UCSD-AML1 (cell line): Measurements from ENCODE around the gene MSL3B.

Source experiments
- DNase-seq: peaks from one replicate; lab custom pipeline; 2025; ENCODE audit not compliant: unreplicated experiment; lab: John Stamatoyannopoulos, UW

MSL3B gene

DNA sequence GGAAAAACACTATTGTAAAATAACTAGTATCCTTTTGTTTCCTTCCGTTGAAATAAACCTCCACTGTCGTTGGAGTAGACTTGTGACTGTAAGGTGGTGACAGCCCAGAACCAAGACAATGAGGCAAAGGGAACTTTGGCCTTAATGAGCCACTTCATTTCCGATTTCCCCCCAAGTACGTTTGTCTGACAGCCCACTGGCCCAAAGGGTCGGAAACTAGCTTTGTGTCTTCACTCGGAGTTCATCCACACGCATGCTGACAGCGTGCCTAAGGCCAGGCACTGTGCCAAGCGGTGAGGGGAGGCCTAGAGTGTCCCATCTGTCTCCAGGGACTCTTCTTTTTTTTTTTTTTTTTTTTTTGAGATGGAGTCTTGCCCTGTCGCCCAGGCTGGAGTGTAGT lies 34.8 kb downstream of the MSL3B start:
- DNase-seq, result no peak

DNA sequence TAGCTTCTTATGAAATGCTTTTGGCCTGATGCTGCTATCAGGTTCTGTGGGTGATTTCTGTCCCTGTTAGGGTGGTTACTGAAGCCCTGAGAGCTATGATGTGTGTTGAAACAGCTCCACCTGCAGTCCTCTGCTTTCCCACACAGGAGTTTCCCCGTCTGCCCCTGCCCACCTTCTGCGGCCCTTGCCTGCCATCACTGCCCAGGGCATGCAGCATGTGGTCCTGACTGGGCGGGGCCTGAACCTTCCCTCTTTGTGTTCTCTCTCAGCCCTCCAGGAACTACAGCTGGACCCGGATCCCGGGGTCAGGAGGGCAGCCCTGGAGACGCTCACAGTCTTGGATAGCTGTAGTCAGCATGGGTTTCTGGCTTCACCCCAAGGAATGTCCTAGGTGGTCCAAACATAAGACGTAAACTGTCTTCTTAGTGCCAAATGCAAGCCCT lies 35.3 kb downstream of the MSL3B start:
- no peak for DNase-seq

DNA sequence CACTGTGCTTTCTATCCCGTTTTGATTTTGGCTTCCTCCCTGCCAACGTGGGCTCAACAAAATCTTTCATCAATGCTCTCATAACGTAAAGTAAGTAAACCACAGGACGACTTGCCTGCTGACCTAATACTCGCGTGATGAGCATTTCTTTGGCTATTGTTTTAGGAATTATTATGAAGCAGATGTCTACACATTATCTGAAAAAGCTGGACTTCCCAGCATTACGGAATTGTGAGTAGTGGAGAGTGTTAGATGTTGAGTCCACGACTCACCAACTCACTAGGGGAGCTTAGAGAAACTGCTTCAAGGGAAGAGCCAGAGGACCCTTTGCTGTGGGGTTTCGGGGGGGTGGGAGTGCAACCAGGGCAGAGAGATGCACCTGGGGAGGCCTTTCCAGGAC lies 35.8 kb downstream of the MSL3B start:
- no peak for DNase-seq

DNA sequence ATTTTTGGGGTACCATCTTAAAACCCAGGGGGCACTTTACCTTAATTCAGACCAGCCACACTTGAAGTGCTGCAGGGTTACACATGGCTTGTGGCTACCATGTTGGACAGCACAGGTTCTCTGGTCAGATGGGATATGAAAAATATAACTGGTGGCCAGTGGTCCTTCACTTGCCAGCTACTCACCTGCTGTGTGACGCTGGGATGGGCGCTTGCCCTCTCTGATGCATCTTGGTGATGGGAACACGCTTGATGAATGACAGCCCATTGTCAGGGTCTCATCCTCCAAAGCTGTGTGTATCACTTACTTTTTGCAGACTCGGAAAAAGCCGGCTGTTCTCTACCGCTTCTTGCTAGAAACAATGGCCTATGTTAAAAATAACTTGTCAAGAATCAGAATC lies 36.3 kb downstream of the MSL3B start:
- DNase-seq, result no peak

DNA sequence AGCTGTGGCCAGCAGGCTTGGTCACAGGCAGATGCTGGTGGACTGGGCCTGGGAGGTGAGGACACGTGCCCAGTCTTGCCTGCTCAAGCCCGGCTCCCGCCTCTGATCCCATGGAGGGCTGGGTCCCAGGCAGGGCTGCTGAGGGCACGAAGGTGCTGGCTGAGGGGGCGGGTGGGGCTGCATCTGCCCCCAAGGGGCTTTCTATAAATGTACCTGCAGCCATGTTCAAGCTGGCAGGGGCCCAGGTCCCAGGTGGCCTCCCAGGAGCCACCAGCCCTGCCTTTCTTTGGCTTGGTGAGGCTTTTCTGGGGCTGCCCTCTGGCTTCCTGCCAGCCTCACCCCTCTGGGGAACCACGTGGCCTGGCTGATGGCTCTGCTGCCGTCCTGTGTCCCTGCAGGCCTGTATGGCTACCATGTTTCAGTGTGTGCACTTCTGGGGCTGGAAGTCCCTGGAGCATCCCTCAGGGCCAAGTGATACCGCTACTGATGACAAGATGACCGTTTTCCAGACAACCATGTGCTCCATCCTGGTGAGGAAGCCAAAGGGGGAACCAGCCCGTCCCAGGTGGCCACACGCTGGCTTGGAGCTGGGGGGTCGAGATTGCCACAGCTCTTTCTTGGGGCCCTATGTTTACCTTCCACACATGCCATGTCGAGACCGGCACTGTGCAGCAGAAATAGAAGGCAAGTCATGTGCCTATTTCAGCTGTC lies 37.0 kb downstream of the MSL3B start:
- no peak for DNase-seq

DNA sequence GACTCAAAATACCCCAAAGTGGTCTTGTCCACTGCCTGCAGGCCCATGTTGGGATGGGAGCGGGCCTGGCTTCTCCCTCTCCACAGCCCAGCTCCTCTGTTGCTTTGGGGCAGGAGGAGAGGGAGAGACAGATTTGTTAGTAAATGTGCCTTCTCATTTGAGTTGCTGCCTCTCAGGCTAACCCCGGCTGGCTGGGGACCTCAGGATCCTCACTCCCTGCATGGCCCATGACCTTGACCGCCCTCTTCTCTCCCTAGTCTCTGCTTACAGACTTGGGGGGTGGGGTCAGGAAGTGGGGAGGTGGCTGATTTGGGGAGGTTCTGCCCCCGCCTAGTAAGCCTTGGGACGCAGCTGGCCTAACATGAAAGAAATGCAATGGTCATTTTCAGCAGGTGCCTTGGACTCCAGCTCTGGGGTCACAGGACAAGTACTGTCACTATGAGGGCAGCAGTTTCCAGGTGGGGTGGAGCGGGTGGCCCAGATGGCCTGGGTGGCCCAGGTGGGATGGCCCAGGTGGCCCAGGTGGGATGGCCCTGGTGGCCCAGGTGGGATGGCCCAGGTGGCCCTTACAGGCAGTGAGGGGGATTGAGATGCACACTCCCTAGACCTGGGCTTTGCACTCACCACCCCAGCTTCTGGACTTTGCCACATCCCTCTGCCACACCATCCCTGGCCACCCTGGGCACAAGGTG lies 37.9 kb downstream of the MSL3B start:
- DNase-seq, result no peak

DNA sequence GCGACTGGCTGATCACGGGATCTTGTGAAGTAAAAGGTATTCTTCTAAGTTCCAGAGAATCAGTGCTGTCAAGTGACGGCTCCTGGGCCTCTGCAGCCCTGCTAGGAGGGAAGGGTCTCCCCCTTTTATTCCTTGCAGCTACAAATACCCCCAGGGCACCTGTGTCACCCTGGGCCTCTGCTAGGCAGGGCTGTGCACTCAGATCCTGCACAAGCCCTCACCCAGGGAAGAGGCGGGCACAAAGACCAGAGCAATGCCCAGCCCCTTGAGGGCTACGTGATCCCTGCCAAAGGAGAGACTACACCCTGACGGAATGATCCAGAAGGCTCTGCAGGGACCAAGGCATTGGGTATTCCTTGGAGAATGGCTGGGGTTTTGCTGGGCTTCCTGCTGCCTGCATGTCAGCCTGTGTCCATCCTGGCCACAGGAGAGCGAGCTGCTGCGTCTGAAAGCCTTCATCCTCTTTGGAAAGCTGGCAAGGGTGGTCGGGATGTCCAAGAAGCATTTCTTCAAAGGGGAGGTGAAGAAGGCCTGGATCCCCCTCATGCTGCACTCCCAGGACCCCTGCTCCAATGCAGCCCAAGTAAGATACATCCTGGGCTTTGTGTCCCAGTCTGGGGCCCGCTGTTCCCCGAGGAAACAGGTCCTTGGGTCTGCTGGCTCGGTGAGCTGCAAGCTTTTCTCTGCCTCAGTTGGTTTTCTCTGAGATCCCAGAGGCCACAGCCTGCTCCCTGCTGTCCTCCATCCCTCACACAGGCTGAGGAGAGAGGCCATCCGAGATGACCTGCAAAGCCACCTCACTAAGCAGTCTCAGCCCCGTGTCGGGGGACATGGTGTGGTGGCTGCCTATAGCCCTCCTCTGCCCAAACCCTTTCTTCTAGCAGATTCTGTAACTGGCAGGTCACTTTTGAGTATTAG lies 38.7 kb downstream of the MSL3B start:
- no peak for DNase-seq

DNA sequence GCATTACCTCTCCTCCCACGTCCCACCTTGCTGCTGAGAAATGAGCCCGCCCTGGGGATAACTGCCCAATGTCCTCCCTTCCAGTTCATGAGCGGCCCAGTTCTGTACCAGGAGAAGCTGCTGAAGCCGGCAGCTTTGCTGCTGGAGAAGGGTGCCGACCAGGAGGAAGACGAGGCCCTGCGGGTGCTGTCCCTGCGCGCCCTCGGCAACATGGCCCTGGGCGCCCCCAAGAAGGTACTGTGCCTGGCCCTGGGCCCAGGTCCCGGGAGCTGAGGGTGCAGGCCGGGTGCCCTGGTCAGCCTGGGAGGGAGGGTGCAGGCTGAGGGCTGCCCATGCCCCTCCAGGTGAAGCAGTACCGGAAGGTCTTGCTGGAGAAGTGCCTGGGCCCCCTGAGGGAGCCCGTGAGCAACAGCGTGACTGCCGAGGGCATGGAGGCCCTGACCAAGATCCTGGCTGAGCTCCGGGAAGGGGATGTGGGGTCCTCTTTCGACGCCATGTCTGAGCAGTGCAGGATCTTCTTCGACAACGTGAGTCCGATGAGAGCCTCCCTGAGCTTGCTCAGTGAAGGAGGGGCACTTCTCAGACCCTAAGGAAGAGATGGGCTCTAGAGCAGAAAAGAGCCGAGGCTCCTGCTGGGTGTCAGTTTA lies 39.5 kb downstream of the MSL3B start:
- no peak for DNase-seq

DNA sequence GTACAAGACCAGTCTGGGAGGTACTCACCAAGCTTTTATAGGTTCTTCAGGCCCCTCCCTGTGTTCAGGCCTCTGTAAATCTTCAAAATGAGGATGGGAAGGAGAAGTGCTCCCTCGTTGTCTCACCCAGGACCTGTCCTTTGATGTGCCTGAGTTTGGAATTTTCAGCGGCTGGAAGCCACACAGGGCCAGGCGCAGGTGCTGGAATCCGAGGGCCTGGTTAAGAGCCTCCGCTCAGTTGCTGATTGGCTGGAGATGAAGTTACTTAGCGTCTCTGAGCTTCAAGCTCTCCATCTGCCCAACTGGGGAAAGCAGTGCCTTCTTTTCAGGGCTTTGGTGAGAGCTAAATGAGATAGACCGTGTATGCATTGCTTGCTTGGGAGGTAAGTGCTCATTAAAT lies 43.8 kb downstream of the MSL3B start:
- no peak for DNase-seq

DNA sequence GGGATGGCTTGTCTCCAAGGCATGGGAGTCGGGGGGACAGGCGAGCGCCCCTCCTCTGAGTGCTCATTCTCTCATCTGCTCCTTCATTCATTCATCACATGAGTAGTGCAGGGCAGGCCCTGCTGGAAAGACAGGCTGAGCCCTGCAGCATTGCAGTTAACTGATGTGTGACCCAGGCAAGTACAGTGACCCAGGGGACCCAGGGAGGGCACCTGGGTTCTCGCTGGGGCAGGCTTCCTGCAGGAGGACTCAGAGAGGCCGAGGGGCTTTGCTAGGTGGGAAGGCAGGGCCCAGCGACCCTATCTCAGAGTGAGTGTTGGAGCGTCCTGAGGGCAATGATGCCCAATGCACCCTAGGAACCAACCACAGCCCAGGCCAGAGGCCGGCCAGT lies 44.5 kb downstream of the MSL3B start:
- no peak for DNase-seq

DNA sequence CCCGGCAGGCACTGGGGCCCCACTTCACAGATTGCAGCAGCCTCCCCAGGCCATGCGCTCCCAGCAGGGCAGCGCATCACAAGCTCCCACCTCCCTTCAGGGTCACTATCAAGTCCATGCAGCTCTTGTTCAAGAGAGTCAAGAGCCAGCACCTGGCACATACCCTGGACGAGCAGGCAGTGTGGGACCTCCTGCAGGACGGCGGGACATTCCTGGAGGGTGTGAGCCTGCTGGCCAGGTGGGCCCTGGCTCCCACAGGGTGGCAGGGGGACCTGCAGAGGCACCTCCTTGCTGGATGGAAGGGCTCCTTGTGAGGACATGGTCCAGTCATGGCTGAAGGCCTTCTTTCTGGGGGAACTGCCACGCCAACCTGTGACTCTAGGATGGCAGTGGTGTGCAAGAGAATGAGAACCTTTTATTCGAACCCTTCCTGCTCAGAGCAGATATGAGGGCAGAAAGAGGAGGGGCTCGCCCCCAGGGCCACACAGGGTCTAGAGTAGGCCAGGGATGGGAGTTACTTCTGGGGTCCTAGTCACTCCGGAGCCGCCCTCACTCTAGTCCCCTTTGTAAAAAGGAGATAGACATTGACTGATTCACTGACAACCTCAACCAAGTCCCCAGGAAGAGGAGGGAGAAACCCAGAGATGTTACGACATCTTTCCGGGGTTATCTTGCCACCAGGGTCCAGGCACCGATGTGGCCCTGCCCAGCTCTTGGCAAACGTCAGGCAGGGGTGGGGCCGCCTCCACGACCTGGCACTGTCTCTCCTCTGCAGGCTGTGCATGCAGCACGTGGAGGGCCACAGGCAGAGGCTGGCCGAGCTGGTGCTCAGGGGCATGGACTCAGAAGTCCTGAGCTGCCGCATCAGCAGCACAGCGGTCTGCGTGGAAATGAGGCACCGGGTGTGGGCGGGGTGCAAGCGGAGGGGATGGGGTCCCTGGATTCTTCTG lies 45.1 kb downstream of the MSL3B start:
- DNase-seq, result no peak

DNA sequence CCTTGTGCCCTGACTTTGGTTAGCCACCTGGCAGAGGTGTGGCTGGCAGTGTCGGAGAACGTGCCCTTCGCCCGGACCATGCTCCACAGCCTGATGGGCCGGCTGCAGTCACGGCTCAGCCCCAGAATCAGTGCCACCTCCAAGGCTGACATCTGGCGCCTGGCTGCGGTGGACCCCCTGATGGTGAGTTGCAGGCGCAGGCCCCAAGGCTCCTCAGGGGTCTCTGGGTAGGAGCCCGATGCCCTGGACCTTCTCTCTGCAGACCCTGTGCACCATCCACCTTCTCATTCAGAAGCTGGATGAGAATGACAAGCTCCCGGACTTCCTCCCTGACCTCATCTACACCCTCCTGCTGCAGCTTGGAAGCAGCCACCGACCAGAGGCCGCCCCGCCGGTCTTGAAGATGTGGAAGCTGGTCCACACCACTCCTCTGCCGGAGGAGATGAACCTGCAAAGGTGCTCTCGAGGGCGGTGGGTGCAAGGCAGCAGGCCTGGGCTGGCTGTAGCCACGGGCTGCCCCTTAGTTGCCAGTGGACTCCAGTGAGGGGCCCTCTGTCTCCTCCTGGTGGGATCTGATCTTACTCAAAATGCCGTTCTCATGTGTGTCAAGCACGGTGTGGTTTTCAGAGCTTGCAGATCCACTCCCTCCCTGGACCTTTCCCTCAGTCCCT lies 46.0 kb downstream of the MSL3B start:
- DNase-seq, result no peak

DNA sequence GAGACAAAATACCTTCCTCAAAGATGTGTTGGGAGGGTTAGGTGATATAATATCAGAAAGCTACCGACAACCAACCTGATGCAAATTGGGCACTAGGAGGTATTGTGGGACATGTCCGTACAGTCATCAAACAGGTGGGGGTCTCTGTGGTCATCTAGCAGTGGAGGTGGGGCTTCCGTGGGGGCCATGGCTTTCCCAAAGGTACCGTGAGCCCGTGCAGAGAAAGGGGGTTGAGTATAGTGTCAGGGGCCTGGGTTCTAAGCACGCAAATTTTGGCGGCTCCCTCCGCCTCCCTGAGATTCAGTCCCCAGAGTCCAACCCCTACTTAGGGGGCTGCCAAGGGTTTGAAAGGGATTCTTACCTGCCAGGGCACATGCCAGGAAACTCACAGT lies 46.5 kb downstream of the MSL3B start:
- no peak for DNase-seq

DNA sequence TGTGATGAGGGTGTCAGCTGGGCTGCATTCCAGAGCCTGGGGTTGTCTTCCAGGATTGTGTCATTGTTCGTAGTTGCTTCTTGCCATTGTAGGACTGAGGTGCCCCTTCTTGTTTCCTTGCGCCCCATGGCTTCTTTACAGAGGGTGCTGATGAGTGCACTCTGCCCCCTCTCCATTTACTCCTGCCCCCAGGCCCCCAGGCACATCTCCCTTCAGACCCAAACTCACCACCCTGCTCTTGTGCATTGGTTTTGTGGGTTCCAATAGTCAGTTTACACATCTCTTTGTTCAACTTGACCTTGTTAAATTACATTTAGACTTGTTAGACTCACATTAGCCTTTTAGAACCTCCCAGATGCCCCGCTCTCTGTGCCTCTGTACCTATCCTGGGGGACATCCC lies 47.0 kb downstream of the MSL3B start:
- no peak for DNase-seq

DNA sequence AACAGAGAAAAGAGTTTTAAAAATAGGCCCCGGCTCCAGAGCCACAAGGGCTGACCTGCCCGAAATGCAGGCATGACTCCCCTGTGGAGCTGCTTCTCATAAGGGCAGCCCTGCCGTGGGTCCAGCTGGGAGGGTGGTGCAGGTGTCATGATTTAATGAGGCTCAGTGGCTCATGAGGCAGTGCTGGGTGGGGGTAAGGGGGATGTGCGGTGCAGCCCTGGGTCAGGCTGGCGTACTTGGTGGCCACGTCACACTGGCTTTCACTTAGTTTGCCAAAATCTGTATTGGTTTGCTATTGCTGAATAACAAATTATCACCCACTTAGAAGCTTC lies 47.4 kb downstream of the MSL3B start:
- no peak for DNase-seq

DNA sequence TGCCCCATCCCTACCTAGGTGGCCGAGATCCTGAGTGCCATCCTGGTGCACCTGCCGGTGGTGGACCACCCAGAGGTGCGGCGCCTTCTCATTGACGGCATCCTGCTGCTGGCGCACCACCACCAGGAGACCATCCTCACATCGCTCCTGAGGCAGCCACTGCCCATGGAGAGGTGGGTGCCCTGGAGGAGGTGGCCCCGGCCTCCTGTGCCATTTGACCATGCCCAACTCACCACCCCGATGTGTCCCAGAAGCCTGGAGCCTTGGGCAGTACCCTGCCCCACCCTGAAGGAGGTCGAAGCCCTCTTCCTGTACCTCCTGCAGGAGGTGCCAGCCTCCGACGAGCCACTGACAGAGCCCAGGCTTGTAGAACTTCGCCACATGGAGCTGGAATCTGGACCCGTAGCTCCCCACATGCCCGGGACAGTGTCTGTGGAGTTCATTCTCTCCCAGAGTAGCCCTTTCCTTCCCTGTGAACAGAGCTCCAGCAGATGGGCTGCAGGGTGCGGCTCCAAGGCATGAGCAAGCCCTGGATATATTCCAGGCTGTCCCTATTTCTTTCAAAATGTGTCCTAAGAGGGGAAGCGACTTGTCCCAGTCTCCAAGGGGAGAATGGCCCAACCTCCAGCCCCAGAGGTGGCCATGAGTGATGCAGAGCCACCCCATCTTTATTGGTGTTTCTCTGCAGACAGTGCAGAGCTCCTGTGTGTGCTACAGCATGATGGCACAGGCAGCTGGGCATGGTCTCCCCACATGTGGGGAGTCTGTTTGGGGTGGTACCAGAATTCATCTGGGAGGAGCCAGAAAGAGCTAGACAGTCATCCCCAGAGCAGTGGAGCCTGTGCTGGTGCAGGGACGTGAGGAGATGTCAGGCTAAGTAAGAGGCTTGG lies 48.1 kb downstream of the MSL3B start:
- DNase-seq, result no peak

DNA sequence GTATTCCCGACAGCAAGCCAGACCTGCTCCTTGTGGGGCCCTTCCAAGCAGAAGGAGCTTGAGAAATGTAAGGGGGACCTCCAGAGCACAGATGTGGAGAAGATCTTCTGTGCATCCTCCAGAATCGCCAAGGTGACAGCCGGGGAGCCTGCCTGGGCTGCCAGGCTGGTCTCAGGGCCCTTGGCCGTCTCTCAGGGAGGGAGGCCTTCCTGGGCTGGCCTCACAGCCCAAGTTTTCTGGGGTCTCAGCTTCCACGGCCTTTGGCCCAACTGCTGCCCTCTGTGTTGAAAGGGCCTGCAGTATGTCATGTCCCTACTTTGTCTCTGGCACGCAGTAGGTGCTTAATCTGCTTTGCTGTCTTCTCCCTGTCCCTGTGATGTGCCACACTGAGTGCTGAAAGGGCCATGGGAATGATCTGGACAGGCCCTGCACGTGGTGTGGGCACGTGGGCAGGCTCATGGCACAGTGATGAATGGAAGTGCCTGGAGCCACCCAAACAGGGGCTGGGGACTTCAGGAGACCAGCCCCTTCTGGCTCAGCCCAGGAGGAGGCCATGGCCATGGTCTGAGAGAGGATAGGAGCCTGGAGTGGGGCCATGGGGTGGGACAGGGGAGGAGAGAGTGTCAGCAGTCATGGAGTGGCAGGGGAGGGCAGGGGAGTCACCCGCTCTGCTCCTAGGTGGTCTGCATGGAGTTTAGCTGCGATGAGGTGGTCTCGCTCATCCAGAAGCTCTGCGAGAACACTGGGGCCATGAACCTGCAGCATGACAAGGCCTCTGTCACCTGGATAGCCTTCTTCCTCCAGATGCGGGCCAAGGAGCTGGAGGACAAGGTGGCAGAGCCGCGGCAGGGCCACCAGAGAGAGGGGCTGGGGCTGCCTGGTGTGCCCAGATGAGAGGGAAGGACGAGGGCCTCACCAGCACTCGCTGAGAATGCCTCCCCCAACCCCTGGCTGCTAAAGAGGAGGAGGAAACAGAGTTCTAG lies 49.3 kb downstream of the MSL3B start:
- DNase-seq, result no peak
